GM12864 (cell line): Measurements from ENCODE around the gene GALNT10.

Source experiments
- DNase-seq: peaks from one replicate; pipeline ENCODE4 v3.0.0-alpha.2; 2011; ENCODE audit warnings: low read depth
- H3K4me3 ChIP-seq: 2 replicates; pipeline ENCODE4 v1.5.1; 2011; ENCODE audit warnings: mild to moderate bottlenecking, low read depth, low read length, control low read depth
- CTCF ChIP-seq: IDR thresholded peaks from 2 replicates; pipeline ENCODE4 v1.5.1; 2011; ENCODE audit warnings: low read depth, mild to moderate bottlenecking, moderate library complexity, low read length, control low read depth, inconsistent platforms; ENCODE audit errors: missing control alignments

The GALNT10 gene

GRCh38 chr5:154165886-154166285, 24.6 kb upstream of the GALNT10 start:
- DNase-seq: no peak
- TF ChIP-seq CTCF: no peak
- H3K4me3 ChIP-seq: no peak overlapping the region

GRCh38 chr5:154166901-154167791, 23.4 kb upstream of the GALNT10 start:
- H3K4me3 ChIP-seq: no peak overlapping the region
- no peak for TF ChIP-seq CTCF
- no peak for DNase-seq

GRCh38 chr5:154168395-154168794, 22.1 kb upstream of the GALNT10 start:
- DNase-seq: no peak
- no peak for TF ChIP-seq CTCF

GRCh38 chr5:154172785-154173184, 17.7 kb upstream of the GALNT10 start:
- H3K4me3 ChIP-seq: no peak overlapping the region

More at GRCh38 chr5:154168395-154168794, 22.1 kb upstream of the GALNT10 start:
- no peak overlapping the region for H3K4me3 ChIP-seq

GRCh38 chr5:154174091-154174490, 16.4 kb upstream of the GALNT10 start:
- no peak for DNase-seq
- no peak overlapping the region for H3K4me3 ChIP-seq
- no peak for TF ChIP-seq CTCF

More at GRCh38 chr5:154172785-154173184, 17.7 kb upstream of the GALNT10 start:
- DNase-seq: no peak
- TF ChIP-seq CTCF: no peak

- DNase-seq: no peak
- no peak for TF ChIP-seq CTCF
- H3K4me3 ChIP-seq: no peak overlapping the region
Measured at GRCh38 chr5:154176181-154176580, 14.4 kb upstream of the GALNT10 start.

- DNase-seq: no peak
- no peak for TF ChIP-seq CTCF
- H3K4me3 ChIP-seq: no peak overlapping the region
Measured at GRCh38 chr5:154178661-154179060, 11.9 kb upstream of the GALNT10 start.
